Lower leg skin (tissue), 3 donors: Measurements from ENCODE around the gene SREK1IP1.

Experiments used
- POLR2A ChIP-seq, 2 donors: fragments of 450-650 bp; IDR thresholded peaks; one replicate each; pipeline ENCODE4 v1.6.1; 2016 to 2017; ENCODE audit warnings: antibody characterized with exemption in 2 of 2, mild to moderate bottlenecking in 1 of 2, moderate library complexity in 1 of 2
- TF ChIP-seq, protein P1 (sequence below), 3 donors: fragments of 450-650 bp; IDR thresholded peaks; one replicate each; pipeline ENCODE4 v1.5.1; 2016; ENCODE audit warnings: antibody characterized with exemption in 3 of 3, mild to moderate bottlenecking in 3 of 3, moderate library complexity in 2 of 3

GRCh38 chr5:64758901-64759300 lies 9.6 kb downstream of the SREK1IP1 start:
- TF ChIP-seq, protein P1, sequence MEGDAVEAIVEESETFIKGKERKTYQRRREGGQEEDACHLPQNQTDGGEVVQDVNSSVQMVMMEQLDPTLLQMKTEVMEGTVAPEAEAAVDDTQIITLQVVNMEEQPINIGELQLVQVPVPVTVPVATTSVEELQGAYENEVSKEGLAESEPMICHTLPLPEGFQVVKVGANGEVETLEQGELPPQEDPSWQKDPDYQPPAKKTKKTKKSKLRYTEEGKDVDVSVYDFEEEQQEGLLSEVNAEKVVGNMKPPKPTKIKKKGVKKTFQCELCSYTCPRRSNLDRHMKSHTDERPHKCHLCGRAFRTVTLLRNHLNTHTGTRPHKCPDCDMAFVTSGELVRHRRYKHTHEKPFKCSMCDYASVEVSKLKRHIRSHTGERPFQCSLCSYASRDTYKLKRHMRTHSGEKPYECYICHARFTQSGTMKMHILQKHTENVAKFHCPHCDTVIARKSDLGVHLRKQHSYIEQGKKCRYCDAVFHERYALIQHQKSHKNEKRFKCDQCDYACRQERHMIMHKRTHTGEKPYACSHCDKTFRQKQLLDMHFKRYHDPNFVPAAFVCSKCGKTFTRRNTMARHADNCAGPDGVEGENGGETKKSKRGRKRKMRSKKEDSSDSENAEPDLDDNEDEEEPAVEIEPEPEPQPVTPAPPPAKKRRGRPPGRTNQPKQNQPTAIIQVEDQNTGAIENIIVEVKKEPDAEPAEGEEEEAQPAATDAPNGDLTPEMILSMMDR (IDR thresholded peaks at IDR 0.05): no peak
- TF ChIP-seq POLR2A (IDR thresholded peaks at IDR 0.05): no peak
